GM13977 (cell line): ENCODE results near the gene TUBB4B.

Experiments
- DNase-seq: peaks from one replicate; pipeline ENCODE4 v3.0.0; 2012; ENCODE audit warnings: low spot score
- CTCF ChIP-seq: IDR thresholded peaks from 2 replicates; pipeline ENCODE4 v1.5.1; 2012; ENCODE audit warnings: mild to moderate bottlenecking, control low read depth; ENCODE audit not compliant: insufficient read depth; ENCODE audit errors: extremely low read depth, missing control alignments
- in situ Hi-C: fragments of 300-500 bp; cut with MboI; formaldehyde crosslinking; loops from one replicate; pipeline ENCODE4 v1.12.0; 2022; ENCODE audit warnings: low sequenced_read_pairs, low pct_unique_long_range_greater_than_20kb, mixed read lengths, inconsistent platforms; ENCODE audit not compliant: unreplicated experiment

The TUBB4B gene

DNA sequence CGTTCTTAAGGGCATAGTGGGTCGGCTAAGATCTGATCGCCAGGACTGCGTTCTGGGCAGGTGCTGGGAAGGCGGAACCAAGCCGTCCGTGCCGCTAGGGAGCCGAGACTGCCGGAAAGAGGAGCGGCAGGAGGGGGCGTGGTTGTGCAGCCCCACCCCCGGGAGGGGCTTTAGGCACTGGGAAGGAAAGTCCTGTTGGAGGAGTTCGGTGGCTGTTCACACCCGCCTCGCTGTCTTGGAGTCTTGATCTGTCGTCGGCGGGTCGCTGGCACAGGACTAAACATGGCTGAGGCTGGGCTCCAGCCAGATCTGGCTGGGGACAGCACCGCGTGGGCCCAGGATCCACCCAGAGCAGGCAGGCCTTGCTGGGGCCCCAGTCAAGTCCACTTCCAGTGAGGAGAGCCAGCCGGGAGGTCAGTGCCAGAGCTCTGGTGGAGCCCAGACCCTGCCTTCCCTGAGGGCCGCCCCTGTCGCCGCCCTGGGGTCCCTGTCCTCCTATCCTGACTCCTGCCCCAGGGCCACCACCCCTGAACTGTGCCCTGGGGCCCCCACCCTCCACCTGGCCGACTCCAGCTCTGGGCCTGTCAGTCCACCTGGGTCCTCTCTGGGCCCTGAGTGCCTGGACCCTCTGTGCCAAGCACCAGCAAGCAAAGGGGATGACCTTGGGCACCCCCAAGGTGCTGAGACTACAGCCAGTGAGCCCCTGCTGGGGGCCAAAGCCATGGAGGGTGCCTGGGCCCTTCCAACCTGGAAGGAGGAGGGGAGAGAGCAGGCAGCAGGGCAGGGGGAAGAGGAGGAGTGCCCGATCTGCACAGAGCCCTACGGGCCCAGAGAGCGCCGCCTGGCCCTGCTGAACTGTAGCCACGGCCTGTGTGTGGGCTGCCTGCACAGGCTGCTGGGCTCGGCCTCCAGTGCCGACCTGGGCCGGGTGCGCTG lies 23.5 kb upstream of the TUBB4B start:
- DNase-seq, result no peak
- TF ChIP-seq CTCF, result no peak
- in situ Hi-C loops, result no loop called here

DNA sequence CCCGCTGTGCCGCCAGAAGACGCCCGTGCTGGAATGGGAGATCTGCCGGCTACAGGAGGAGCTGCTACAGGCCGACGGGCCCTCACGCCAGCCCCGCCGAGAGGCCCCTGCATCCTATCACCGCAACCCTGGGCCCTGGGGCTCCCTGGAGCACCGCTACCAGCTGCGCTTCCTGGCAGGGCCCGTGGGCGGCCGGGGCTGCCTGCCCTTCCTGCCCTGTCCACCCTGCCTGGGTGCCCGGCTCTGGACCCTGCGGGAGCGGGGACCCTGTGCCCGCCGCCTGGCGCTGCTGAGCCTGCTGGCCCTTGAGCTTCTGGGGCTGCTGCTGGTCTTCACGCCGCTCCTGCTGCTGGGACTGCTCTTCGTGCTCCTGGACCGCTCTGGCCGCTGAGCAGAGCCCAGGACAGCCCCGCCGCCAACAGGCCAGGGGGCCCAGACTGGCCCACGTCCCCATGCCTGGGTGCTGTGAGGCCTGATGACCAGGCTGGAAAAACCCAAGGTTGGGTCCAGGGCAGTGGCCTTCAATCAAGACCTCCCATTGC lies 22.8 kb upstream of the TUBB4B start:
- no peak for TF ChIP-seq CTCF
- no peak for DNase-seq
- in situ Hi-C loops, result no loop called here

- DNase-seq, result no peak
- in situ Hi-C loops, result no loop called here
- TF ChIP-seq CTCF, result no peak
Observed at GRCh38 chr9:137218754-137219271, 22.3 kb upstream of the TUBB4B start.

- no peak for TF ChIP-seq CTCF
- in situ Hi-C loops, result loop anchor here (10.0 kb wide), 1 partner anchor 95 kb away; no protein-coding TSS in a partner anchor
- no peak for DNase-seq
Observed at GRCh38 chr9:137219757-137220316, 21.2 kb upstream of the TUBB4B start.

GRCh38 chr9:137220317-137221094 lies 20.6 kb upstream of the TUBB4B start:
- no peak for DNase-seq
- in situ Hi-C loops, result loop anchor here (10.0 kb wide), 1 partner anchor 96 kb away; no protein-coding TSS in a partner anchor
- no peak for TF ChIP-seq CTCF

GRCh38 chr9:137221095-137221505 lies 20.0 kb upstream of the TUBB4B start:
- in situ Hi-C loops, result loop anchor here (10.0 kb wide), 1 partner anchor 96 kb away; no protein-coding TSS in a partner anchor
- no peak for TF ChIP-seq CTCF
- DNase-seq, result no peak
